K562 (cell line): ENCODE results near the gene BTN3A1. TPM values are rescaled to one million over a fixed set of nuclear protein-coding genes. Genes with fewer than 3 reads are reported as not detected.

Experiments
- BMI1 ChIP-seq: fragments of 150-350 bp; IDR thresholded peaks from 2 replicates; pipeline ENCODE4 v1.6.1; 2014; ENCODE audit warnings: low read length
- CREM ChIP-seq: IDR thresholded peaks from 2 replicates; pipeline ENCODE4 v1.6.1; 2014; ENCODE audit warnings: antibody characterized with exemption, low read depth
- HDGF ChIP-seq: fragments of 450-650 bp; IDR thresholded peaks from 2 replicates; pipeline ENCODE4 v1.6.1; 2016
- HLTF ChIP-seq: fragments of 450-650 bp; IDR thresholded peaks from 2 replicates; pipeline ENCODE4 v1.6.1; 2016
- HNRNPL ChIP-seq: fragments of 200-400 bp; formaldehyde crosslinking; IDR thresholded peaks from 2 replicates; pipeline ENCODE4 v1.6.1; 2017; ENCODE audit warnings: low read depth, mild to moderate bottlenecking, low read length
- KAT7 ChIP-seq: sonication (generic); formaldehyde crosslinking; IDR thresholded peaks from 2 replicates; pipeline ENCODE4 v1.8.0; 2022; ENCODE audit warnings: missing genetic modification reagents, mild to moderate bottlenecking, borderline replicate concordance
- MBD2 ChIP-seq: sonication (generic); IDR thresholded peaks from 2 replicates; pipeline ENCODE4 v1.6.1; 2016; ENCODE audit warnings: low read depth, borderline replicate concordance
- NR2C2 ChIP-seq, 2 experiments: fragments of 200-800 bp in 1 of 2; sonication (Bioruptor generic) in 1 of 2; sonication (generic) in 1 of 2; formaldehyde crosslinking in 1 of 2; IDR thresholded peaks; 2 replicates each; pipeline versions ENCODE4 v1.6.1 to v1.8.0; 2016 to 2022; ENCODE audit warnings: mild to moderate bottlenecking in 1 of 2, missing compliant biosample characterization in 1 of 2, missing genetic modification characterization in 1 of 2, missing genetic modification reagents in 1 of 2
- POLR2H ChIP-seq: IDR thresholded peaks from 2 replicates; pipeline ENCODE4 v1.6.1; 2016; ENCODE audit warnings: missing genetic modification characterization, low read depth, mild to moderate bottlenecking, control low read depth, missing compliant biosample characterization, moderate library complexity
- SOX6 ChIP-seq: fragments of 450-650 bp; IDR thresholded peaks from 2 replicates; pipeline ENCODE4 v1.6.1; 2014; ENCODE audit warnings: mild to moderate bottlenecking
- ZNF165 ChIP-seq: fragments of 250-450 bp; sonication (Bioruptor Pico); IDR thresholded peaks from 2 replicates; pipeline ENCODE4 v1.4.0; 2020; ENCODE audit warnings: borderline replicate concordance
- ZNF239 ChIP-seq: fragments of 250-450 bp; sonication (Bioruptor Pico); IDR thresholded peaks from 2 replicates; pipeline ENCODE4 v1.4.0; 2020; ENCODE audit warnings: mild to moderate bottlenecking
- ZNF311 ChIP-seq: fragments of 250-450 bp; sonication (Bioruptor Pico); IDR thresholded peaks from 2 replicates; pipeline ENCODE4 v1.4.0; 2020; ENCODE audit warnings: mild to moderate bottlenecking, moderate library complexity
- ZNF707 ChIP-seq: fragments of 250-450 bp; sonication (Bioruptor Pico); conservative IDR thresholded peaks from 2 replicates; pipeline ENCODE4 v1.8.0; 2022; ENCODE audit warnings: inconsistent platforms, mild to moderate bottlenecking, moderate library complexity
- ZNF778 ChIP-seq: fragments of 450-650 bp; formaldehyde crosslinking; IDR thresholded peaks from 2 replicates; pipeline ENCODE4 v1.4.0; 2020; ENCODE audit warnings: mild to moderate bottlenecking, moderate library complexity
- polyA plus RNA-seq, 8 experiments: library from polyadenylated mRNA; depleted of rRNA in 4 of 8; stranded (reverse) in 5 of 8; unstranded in 3 of 8; fragments of >200 nt; fragmentation: Nextera tagmentation in 2 of 8; fragmentation: Illumina TruSeq in 1 of 8; extraction: Ambion mirVana in 2 of 8; extraction: Trizol in 1 of 8; gene quantifications; 2 replicates each; pipeline versions ENCODE4 v1.2.1 to v1.2.3, GENCODE V29; 2011 to 2014; ENCODE audit warnings: inconsistent platforms in 1 of 8, missing spikeins in 1 of 8
- total RNA-seq, 7 experiments: library from RNA; depleted of rRNA in 6 of 7; stranded (reverse); fragments of >200 nt in 6 of 7; fragmentation: Illumina TruSeq in 2 of 7; extraction: Trizol in 2 of 7; gene quantifications; 2 replicates each; pipeline versions ENCODE4 v1.2.1 to v1.2.3, GENCODE V29; 2011 to 2021; ENCODE audit warnings: low replicate concordance in 1 of 7
- TF ChIP-seq, protein P1 (sequence below): fragments of 150-350 bp; IDR thresholded peaks from 2 replicates; pipeline ENCODE4 v1.6.1; 2014; ENCODE audit warnings: low read depth, mild to moderate bottlenecking, low read length, borderline replicate concordance
- TF ChIP-seq, protein P2 (sequence below): fragments of 250-450 bp; sonication (Bioruptor Pico); IDR thresholded peaks from 2 replicates; pipeline ENCODE4 v1.8.0; 2021; ENCODE audit warnings: borderline replicate concordance, mild to moderate bottlenecking, moderate library complexity; ENCODE audit not compliant: poor library complexity, severe bottlenecking
- TF ChIP-seq, protein P3 (sequence below): fragments of 450-650 bp; IDR thresholded peaks from 2 replicates; pipeline ENCODE4 v1.6.1; 2018; ENCODE audit warnings: mild to moderate bottlenecking, low read depth; ENCODE audit not compliant: partially characterized antibody
- TF ChIP-seq, protein P4 (sequence below): fragments of 450-650 bp; IDR thresholded peaks from 2 replicates; pipeline ENCODE4 v1.6.1; 2016; ENCODE audit warnings: missing biosample characterization, missing genetic modification characterization
- TF ChIP-seq, protein P5 (sequence below): sonication (generic); formaldehyde crosslinking; IDR thresholded peaks from 2 replicates; pipeline ENCODE4 v1.8.0; 2022; ENCODE audit warnings: missing genetic modification reagents, mild to moderate bottlenecking, borderline replicate concordance

The BTN3A1 gene
- total and polyA plus RNA-seq, 9 of the 15 experiments (the other 6 are each of a cell fraction or from before 2014, with no cell fraction given): 0.84 to 8.5 (median 3.9) TPM

DNA sequence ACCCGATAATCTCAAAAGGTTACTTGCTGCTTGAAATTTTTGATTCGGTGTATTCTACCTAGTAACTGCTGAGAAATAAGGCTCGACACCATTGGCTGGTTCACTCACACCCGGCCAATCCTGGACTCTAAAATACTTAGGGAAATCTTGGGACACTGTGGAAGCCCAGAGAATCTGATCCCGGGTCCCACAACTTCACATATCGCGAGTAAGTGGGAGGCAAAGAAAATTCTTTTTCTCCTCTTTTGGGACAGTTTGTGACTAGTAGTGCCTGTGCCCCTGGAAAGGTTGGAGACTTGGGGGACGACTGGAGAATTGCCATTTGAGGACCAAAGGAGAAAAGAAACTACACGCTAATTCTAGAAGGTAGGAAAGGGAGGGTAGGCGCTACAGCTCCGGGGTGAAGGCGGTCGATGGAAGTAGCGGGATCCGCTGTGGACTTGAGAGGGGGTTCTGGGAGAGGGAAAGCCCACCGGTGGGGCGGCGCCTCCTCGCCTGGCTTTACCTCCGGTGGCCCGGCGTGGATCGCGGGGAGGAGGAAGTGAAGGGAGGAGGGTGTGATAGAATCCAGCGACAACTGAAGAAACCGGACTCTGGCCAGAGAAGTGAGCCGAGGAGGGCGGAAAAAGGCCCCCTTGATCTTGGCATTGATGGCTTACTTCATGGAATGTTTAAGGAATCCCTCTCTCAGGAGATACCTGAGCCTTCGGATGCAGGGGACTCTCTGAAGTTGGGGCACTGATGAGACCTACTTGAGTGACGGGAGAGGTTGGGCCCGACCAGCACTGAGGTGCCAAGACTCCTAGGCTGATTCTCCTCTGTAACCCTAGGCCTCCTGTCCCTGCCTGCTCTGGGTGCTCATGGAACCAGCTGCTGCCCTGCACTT, 19.4 kb downstream of the BTN3A1 start (continued):
- TF ChIP-seq, protein P1, sequence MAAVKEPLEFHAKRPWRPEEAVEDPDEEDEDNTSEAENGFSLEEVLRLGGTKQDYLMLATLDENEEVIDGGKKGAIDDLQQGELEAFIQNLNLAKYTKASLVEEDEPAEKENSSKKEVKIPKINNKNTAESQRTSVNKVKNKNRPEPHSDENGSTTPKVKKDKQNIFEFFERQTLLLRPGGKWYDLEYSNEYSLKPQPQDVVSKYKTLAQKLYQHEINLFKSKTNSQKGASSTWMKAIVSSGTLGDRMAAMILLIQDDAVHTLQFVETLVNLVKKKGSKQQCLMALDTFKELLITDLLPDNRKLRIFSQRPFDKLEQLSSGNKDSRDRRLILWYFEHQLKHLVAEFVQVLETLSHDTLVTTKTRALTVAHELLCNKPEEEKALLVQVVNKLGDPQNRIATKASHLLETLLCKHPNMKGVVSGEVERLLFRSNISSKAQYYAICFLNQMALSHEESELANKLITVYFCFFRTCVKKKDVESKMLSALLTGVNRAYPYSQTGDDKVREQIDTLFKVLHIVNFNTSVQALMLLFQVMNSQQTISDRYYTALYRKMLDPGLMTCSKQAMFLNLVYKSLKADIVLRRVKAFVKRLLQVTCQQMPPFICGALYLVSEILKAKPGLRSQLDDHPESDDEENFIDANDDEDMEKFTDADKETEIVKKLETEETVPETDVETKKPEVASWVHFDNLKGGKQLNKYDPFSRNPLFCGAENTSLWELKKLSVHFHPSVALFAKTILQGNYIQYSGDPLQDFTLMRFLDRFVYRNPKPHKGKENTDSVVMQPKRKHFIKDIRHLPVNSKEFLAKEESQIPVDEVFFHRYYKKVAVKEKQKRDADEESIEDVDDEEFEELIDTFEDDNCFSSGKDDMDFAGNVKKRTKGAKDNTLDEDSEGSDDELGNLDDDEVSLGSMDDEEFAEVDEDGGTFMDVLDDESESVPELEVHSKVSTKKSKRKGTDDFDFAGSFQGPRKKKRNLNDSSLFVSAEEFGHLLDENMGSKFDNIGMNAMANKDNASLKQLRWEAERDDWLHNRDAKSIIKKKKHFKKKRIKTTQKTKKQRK: no peak
- TF ChIP-seq, protein P2, sequence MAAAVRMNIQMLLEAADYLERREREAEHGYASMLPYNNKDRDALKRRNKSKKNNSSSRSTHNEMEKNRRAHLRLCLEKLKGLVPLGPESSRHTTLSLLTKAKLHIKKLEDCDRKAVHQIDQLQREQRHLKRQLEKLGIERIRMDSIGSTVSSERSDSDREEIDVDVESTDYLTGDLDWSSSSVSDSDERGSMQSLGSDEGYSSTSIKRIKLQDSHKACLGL (CRISPR knock-in tag): no peak
- no peak for TF ChIP-seq ZNF239 (CRISPR knock-in tag)
- TF ChIP-seq BMI1: no peak
- TF ChIP-seq CREM: peak; percentile 95
- no peak for TF ChIP-seq ZNF778 (CRISPR knock-in tag)
- TF ChIP-seq SOX6: 0 out of 2 replicates have a peak, but pooled peaks have one; percentile 14
- no peak for TF ChIP-seq KAT7 (CRISPR knock-in tag)
- no peak for TF ChIP-seq ZNF707 (CRISPR knock-in tag)
- TF ChIP-seq NR2C2 (CRISPR knock-in tag; IDR thresholded peaks at IDR 0.05): no peak
- no peak for TF ChIP-seq NR2C2 (tag; IDR thresholded peaks at IDR 0.05)
- peak; percentile 28; the same call in 1 of the 2 replicates for TF ChIP-seq POLR2H (tag)
- TF ChIP-seq, protein P3, sequence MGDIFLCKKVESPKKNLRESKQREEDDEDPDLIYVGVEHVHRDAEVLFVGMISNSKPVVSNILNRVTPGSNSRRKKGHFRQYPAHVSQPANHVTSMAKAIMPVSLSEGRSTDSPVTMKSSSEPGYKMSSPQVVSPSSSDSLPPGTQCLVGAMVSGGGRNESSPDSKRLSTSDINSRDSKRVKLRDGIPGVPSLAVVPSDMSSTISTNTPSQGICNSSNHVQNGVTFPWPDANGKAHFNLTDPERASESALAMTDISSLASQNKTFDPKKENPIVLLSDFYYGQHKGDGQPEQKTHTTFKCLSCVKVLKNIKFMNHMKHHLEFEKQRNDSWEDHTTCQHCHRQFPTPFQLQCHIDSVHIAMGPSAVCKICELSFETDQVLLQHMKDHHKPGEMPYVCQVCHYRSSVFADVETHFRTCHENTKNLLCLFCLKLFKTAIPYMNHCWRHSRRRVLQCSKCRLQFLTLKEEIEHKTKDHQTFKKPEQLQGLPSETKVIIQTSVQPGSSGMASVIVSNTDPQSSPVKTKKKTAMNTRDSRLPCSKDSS: no peak
- TF ChIP-seq, protein P4, sequence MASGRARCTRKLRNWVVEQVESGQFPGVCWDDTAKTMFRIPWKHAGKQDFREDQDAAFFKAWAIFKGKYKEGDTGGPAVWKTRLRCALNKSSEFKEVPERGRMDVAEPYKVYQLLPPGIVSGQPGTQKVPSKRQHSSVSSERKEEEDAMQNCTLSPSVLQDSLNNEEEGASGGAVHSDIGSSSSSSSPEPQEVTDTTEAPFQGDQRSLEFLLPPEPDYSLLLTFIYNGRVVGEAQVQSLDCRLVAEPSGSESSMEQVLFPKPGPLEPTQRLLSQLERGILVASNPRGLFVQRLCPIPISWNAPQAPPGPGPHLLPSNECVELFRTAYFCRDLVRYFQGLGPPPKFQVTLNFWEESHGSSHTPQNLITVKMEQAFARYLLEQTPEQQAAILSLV (tag): no peak
- peak; percentile 33; the same call in 1 of the 2 replicates for TF ChIP-seq MBD2
- TF ChIP-seq ZNF165 (CRISPR knock-in tag): no peak
- TF ChIP-seq HDGF: no peak
- TF ChIP-seq, protein P5, sequence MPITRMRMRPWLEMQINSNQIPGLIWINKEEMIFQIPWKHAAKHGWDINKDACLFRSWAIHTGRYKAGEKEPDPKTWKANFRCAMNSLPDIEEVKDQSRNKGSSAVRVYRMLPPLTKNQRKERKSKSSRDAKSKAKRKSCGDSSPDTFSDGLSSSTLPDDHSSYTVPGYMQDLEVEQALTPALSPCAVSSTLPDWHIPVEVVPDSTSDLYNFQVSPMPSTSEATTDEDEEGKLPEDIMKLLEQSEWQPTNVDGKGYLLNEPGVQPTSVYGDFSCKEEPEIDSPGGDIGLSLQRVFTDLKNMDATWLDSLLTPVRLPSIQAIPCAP: no peak
- no peak for TF ChIP-seq ZNF311
- peak; percentile 89 for TF ChIP-seq HLTF
- TF ChIP-seq HNRNPL: no peak
